Hematopoietic multipotent progenitor cell treated with erythropoietin and hydrocortisone succinate and interleukin-3 and kit ligand, for 6 days (in vitro differentiated cells): Measurements from ENCODE around the gene CHRD.
A peak's percentile ranks its signal among the peaks of the same experiment; 100 is the strongest.
"Not testable (repeated sequence)": the region's sequence is repeated elsewhere in the genome, so short reads cannot be mapped to it uniquely, and the experiment has no call there.

ENCODE experiments used
- DNase-seq: peaks from one replicate; pipeline ENCODE4 v3.0.0-alpha.2; 2015

CHRD gene

GRCh38 chr3:184379358-184380184, at the start of gene CHRD:
Gene CHRD (plus strand): TSS chr3:184380054. CDS start chr3:184380319, 265 bp downstream.
- DNase-seq: no peak

DNA sequence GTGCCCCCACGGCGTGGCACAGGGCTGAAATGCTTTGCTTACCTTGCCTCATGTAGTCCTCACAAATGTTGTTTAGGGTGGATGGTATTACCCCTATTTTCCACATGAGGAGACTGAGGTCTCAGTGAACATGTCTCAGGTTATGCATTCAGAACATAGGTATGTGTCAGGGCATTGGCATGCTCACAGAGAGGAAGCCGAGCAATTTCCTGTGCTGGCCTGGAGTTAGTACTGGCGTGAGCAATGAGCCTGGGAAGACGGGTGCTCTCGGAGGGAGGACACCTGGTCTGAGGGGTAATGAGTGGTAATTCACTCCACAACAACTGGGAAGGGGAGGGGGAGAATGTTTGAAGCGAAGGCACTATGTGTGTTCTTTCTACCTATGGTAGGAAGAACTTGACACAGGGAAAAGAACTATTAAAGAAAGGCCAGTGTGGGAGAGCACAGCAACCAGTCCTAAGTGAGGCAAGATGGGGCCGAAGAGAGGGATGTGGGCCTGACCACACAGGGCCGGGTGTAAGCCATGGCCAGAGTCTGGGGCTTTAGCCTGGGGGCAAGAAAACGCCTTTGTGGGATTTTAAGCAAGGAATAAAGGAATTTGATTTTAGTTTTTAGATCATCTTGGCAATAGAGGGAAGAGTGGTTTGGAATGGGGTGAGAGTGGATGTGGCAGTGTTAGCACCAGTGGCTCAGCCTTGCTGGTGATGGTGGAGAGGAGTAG, 47.3 kb upstream of the CHRD start:
- DNase-seq: no peak

DNA sequence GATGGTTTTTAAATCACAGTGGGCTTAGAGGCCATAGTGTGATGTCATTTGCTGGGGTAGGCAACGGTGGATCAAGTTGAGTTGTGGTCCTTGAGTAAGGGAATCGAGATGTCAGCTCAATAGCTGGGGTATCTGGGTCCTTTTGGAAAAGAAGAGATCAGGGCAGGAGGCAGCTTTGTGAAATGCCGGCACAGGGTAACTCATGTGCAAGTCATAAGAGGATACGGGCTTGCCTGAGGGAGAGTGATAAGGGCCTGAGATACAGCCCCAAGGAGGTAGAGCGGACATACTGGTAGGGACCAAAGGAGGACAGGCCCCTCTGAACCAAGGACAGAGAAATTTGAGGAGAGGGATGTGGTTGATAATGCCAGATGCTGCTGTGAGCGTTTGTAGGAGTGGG, 46.7 kb upstream of the CHRD start:
- peak; percentile 39 for DNase-seq

DNA sequence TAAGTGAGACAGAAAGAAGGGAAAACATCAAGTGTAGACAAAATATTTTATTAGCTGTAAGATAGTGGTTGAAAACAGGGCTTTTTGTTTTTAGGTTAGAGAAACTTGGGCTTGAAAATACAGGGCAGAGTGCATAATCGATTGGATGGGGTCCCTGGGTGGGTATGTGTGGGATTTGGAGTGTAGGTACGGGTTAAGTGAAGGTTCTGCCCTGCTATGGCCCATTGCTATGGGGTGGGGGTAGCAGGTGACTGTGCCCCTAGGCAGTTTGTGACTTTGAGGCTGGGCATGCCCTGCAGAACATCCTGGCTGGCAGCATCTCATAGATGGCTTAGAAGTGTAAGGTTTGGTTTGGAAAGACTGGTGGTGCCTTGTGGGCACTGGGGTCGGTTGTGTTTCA, 46.2 kb upstream of the CHRD start:
- DNase-seq: no peak

DNA sequence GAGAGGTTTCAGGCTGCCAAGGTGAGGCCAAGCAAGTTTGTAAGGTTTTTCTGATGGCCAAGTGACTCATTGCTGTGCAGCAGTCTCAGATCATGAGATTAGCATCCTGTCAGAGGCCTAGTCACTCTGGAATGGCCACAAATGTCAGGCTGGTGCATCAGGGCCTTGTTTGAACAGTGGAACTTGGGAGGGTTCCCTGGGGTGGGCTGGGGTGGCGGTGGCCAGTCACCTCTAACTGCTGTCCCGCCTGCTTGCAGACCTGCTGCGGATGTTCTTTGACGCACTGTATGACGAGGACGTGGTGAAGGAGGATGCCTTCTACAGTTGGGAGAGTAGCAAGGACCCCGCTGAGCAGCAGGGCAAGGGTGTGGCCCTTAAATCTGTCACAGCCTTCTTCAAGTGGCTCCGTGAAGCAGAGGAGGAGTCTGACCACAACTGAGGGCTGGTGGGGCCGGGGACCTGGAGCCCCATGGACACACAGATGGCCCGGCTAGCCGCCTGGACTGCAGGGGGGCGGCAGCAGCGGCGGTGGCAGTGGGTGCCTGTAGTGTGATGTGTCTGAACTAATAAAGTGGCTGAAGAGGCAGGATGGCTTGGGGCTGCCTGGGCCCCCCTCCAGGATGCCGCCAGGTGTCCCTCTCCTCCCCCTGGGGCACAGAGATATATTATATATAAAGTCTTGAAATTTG, 45.2 kb upstream of the CHRD start:
- peak; percentile 55 for DNase-seq

DNA sequence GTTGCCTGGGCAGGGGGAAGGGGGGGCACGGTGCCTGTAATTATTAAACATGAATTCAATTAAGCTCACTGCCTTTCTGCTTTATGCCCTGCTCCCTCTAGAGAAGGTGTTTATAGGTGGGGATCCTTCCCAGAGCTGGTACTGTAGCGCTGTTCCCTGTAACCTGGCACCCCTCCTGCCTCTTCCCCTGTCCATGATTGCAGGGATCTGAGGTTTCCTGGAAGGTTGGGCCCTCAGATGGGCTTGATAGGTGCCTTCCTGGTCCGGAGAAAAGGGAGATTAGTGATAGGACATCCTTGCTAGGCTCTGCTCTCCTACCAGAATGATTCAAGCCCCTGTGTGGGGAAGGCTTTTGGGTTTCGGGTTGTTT, 44.6 kb upstream of the CHRD start:
- peak; percentile 42 for DNase-seq

DNA sequence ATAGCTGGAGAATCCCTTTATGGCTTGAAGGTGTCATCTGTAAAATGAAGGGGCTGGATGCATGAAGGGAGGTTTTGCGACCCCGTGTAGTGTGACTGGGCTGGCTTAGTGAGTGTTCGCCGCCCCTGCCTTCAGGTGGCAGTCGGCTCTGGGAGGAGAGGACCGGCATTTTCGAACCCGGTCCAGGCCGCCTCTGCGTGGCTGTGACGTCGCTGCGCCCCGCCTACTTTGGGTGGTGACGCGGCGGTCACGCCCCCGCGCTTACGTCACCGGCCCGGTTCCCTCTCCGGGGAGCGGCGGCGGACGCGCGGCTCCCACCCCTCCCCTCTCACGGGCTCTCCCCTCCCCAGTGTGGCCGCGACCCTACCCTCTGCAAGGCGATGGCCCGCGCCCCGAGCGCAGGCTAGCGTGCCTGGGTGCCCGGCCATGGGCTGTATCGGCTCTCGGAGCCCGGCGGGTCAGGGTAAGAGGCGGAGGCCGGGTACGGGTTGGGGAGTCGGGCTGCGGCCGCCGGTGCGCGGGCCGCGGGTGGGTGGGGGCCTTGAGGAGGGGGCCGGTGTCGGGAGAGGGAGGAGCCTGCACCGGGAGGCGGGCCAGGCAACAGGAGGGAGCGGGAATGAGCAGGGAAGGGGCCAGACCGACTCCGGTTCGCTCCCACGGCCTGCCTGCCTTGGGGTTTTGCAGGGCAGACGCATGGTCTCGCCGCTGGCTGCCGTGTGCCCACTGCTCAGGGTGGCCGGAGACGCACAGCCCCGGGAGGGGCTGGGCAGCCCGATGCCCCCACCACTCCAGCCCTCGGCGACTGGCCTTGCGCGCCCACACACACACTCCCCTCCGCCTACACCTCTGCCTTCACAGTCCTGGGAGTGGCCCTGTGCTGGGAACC, 44.0 kb upstream of the CHRD start:
- peak; percentile 88 for DNase-seq

DNA sequence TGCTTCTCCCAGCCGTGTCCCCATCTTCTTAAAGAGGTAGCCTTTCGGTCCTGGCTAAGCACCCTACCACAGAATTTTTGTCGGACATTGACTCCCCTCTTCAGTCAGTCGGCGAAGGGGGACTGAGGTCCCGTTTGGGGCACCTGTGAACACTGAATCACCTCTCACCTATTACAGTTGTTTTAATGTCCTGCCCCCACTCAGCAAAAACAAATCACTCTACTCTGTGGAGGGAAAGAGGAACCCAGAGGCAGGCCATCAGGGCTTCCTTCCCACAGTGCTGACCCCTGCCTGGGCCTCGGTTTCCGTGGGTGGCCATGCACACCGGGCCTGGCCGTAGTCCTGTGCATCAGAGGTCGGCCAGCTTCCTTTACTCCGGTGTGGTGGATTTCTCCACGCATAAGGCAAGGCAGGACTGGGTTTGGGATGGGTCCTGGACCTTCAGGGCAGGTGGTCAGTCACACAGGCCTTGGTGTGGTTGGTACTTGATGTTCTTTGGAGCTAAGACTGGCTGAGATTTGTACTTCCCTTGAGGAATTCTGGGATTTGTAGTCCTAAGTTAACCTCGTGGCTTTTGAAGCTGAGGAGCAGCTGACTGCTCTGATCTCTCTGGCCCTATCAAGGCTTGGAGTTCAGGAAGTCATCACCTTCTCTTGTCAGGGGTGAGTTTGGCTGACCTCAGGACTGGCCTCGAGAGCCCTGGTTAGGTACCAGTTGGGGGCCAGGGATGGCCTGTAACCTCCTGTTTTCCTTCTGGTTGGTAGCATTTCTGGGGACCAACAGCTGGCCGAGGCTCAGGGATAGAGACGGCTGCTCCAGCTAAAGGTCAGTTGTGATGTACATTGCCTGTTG, 43.1 kb upstream of the CHRD start:
- peak; percentile 63 for DNase-seq

- DNase-seq: no peak
These were observed 42.5 kb upstream of the CHRD start, which contains the start of gene FAM131A for GRCh38 chr3:184337399-184337714. Gene FAM131A (plus strand): TSS chr3:184337600. CDS start chr3:184337631, 31 bp downstream.

DNA sequence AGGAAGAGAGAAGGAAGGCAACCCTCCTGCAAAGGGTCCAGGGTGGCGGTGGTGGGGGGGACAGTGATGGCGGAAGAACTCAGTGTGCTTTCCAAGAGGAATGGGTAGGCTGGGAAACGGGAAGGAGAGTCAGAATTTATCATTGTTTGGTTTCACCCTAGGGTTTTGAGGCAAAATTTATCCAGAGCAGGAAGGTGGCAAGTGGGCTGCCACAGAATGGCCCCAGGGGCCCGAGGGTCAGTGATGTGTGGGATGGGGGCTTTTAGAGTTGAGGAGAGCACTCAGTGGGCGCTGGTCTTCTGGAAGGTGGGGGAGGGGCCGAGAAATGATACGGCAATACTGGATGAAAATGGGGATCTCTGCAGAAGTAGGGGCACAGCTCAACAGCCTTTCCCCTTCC, 41.9 kb upstream of the CHRD start:
- DNase-seq: no peak

- DNase-seq: no peak
These were observed 41.3 kb upstream of the CHRD start for GRCh38 chr3:184338511-184338945.

GRCh38 chr3:184339001-184339400, 40.9 kb upstream of the CHRD start:
- no peak for DNase-seq

- DNase-seq: not testable (repeated sequence)
These were observed 40.3 kb upstream of the CHRD start for GRCh38 chr3:184339451-184340135.

- DNase-seq: no peak
These were observed 37.9 kb upstream of the CHRD start for GRCh38 chr3:184341925-184342324.

GRCh38 chr3:184343200-184343876, 36.5 kb upstream of the CHRD start:
- DNase-seq: no peak

- no peak for DNase-seq
These were observed 35.1 kb upstream of the CHRD start for GRCh38 chr3:184344579-184345316.

- peak; percentile 97 for DNase-seq
These were observed 34.3 kb upstream of the CHRD start for GRCh38 chr3:184345317-184346144.

GRCh38 chr3:184346480-184347190, 33.2 kb upstream of the CHRD start:
- DNase-seq: no peak
